Measurements from ENCODE around the gene GPR83.
"Not testable (repeated sequence)": the region's sequence is repeated elsewhere in the genome, so short reads cannot be mapped to it uniquely, and the experiment has no call there.

Gene GPR83

GRCh38 chr11:94400839-94401772 lies at the start of gene GPR83:
TSS of gene GPR83 (minus strand) at chr11:94401419. CDS start at chr11:94401247, 172 bp downstream.
- DNase-seq = no peak

GRCh38 chr11:94450048-94450447 lies 48.8 kb upstream of the GPR83 start:
- no peak for DNase-seq

GRCh38 chr11:94449437-94449836 lies 48.2 kb upstream of the GPR83 start:
- DNase-seq = no peak

GRCh38 chr11:94449029-94449428 lies 47.8 kb upstream of the GPR83 start:
- DNase-seq = no peak

- no peak for DNase-seq
Measured at GRCh38 chr11:94447149-94447548, 45.9 kb upstream of the GPR83 start.

- DNase-seq = no peak
Measured at GRCh38 chr11:94445641-94446040, 44.4 kb upstream of the GPR83 start.

GRCh38 chr11:94433049-94433448 lies 31.8 kb upstream of the GPR83 start:
- DNase-seq = no peak

- DNase-seq = no peak
Measured at GRCh38 chr11:94424662-94425061, 23.4 kb upstream of the GPR83 start.

GRCh38 chr11:94424011-94424410 lies 22.8 kb upstream of the GPR83 start:
- DNase-seq = no peak

GRCh38 chr11:94423507-94423906 lies 22.3 kb upstream of the GPR83 start:
- DNase-seq = no peak

- no peak for DNase-seq
Measured at GRCh38 chr11:94418123-94418765, 17.0 kb upstream of the GPR83 start.

- DNase-seq = no peak
Measured at GRCh38 chr11:94417386-94417987, 16.3 kb upstream of the GPR83 start.

GRCh38 chr11:94405062-94405833 lies 4.0 kb upstream of the GPR83 start:
- DNase-seq = no peak

- DNase-seq = no peak
Measured at GRCh38 chr11:94402355-94402754, 1.1 kb upstream of the GPR83 start.

GRCh38 chr11:94401773-94402265 lies 600 bp upstream of the GPR83 start:
- DNase-seq = no peak

GRCh38 chr11:94400457-94400838 lies 771 bp downstream of the GPR83 start:
- DNase-seq = no peak

- DNase-seq = no peak
Measured at GRCh38 chr11:94400050-94400449, 1.2 kb downstream of the GPR83 start.

- no peak for DNase-seq
Measured at GRCh38 chr11:94398101-94398500, 3.1 kb downstream of the GPR83 start.

GRCh38 chr11:94396282-94396681 lies 4.9 kb downstream of the GPR83 start:
- no peak for DNase-seq

GRCh38 chr11:94391937-94392336 lies 9.3 kb downstream of the GPR83 start:
- DNase-seq = not testable (repeated sequence)

GRCh38 chr11:94379613-94380012 lies 21.6 kb downstream of the GPR83 start:
- no peak for DNase-seq

- no peak for DNase-seq
Measured at GRCh38 chr11:94376841-94377240, 24.4 kb downstream of the GPR83 start.

GRCh38 chr11:94370576-94370975 lies 30.6 kb downstream of the GPR83 start:
- DNase-seq = not testable (repeated sequence)
